Calu3 (cell line): ENCODE results near the gene PNKP. TPM values are rescaled to one million over a fixed set of nuclear protein-coding genes. Genes with fewer than 3 reads are reported as not detected.

Experiments used
- BruUV-seq: library from RNA; stranded (reverse); fragments of 400-500 nt; replicated peaks from 2 replicates; lab custom pipeline; 2021; lab: Mats Ljungman, UMichigan
- CTCF ChIA-PET: fragments of 300-600 bp; sonication (Branson Sonifier 250); formaldehyde crosslinking; loops from one replicate; lab custom pipeline; 2022; ENCODE audit warnings: antibody characterized with exemption; lab: Charles Lee
- DNase-seq: peaks from one replicate; pipeline ENCODE4 v3.0.0; 2022
- H3K27ac Mint-ChIP-seq: one replicate; pipeline ENCODE4 v1.8.0; 2022; ENCODE audit warnings: mixed read lengths; ENCODE audit not compliant: unreplicated experiment
- H3K27me3 Mint-ChIP-seq: one replicate; pipeline ENCODE4 v1.8.0; 2022; ENCODE audit warnings: mixed read lengths; ENCODE audit not compliant: unreplicated experiment
- H3K36me3 Mint-ChIP-seq: one replicate; pipeline ENCODE4 v1.8.0; 2022; ENCODE audit warnings: mild to moderate bottlenecking, moderate library complexity, mixed read lengths; ENCODE audit not compliant: insufficient read depth, unreplicated experiment
- H3K4me1 Mint-ChIP-seq: one replicate; pipeline ENCODE4 v1.8.0; 2022; ENCODE audit warnings: mild to moderate bottlenecking, low read depth, mixed read lengths; ENCODE audit not compliant: unreplicated experiment
- H3K4me3 Mint-ChIP-seq: one replicate; pipeline ENCODE4 v1.8.0; 2022; ENCODE audit warnings: mild to moderate bottlenecking, low read depth, moderate library complexity, mixed read lengths; ENCODE audit not compliant: unreplicated experiment
- H3K9me3 Mint-ChIP-seq: one replicate; pipeline ENCODE4 v1.8.0; 2022; ENCODE audit warnings: low read depth, mixed read lengths; ENCODE audit not compliant: unreplicated experiment
- CTCF ChIP-seq: fragments of 200-600 bp; IDR thresholded peaks from one replicate; pipeline ENCODE4 v1.8.0; 2022; ENCODE audit warnings: antibody characterized with exemption; ENCODE audit not compliant: unreplicated experiment
- intact Hi-C: fragments of 100-400 bp; cut with micrococcal nuclease; formaldehyde crosslinking; loops from one replicate; pipeline ENCODE4 v1.10.0; 2022; ENCODE audit not compliant: unreplicated experiment
- total RNA-seq: library from RNA; stranded (reverse); gene quantifications from 2 replicates; pipeline ENCODE4 v1.2.3, GENCODE V29; 2022

Gene PNKP
- total RNA-seq, 1 experiment from 2014 or later = 189 TPM

GRCh38 chr19:49852631-49853126, 14.7 kb downstream of the PNKP start:
- CTCF ChIA-PET = interaction anchor here (0.5 kb wide), 1 partner anchor 35 kb away, joined by 5 read pairs; no protein-coding TSS in a partner anchor
- no peak for DNase-seq
- peaks cover 36% of the 10 kb centered on the region for H3K4me1 Mint-ChIP-seq
- H3K27ac Mint-ChIP-seq = peak overlapping the region; percentile 89
- TSS peak; percentile 79 for BruUV-seq
- peaks cover 92% of the 10 kb centered on the region for H3K36me3 Mint-ChIP-seq
- H3K9me3 Mint-ChIP-seq = peaks cover 5% of the 10 kb centered on the region
- TF ChIP-seq CTCF = no peak
- no peaks in the 10 kb centered on the region for H3K27me3 Mint-ChIP-seq
- peak overlapping the region; percentile 85 for H3K4me3 Mint-ChIP-seq
- intact Hi-C loops = no loop called here

GRCh38 chr19:49851456-49852259, 15.7 kb downstream of the PNKP start:
- no peak for TF ChIP-seq CTCF
- intact Hi-C loops = no loop called here
- DNase-seq = peak; percentile 46
- H3K4me3 Mint-ChIP-seq = peak overlapping the region; percentile 85
- no TSS peak for BruUV-seq
- H3K9me3 Mint-ChIP-seq = peaks cover 5% of the 10 kb centered on the region
- CTCF ChIA-PET = no interaction called here
- H3K27me3 Mint-ChIP-seq = no peaks in the 10 kb centered on the region
- peaks cover 81% of the 10 kb centered on the region for H3K36me3 Mint-ChIP-seq
- H3K4me1 Mint-ChIP-seq = peaks cover 36% of the 10 kb centered on the region
- H3K27ac Mint-ChIP-seq = peak overlapping the region; percentile 89

DNA sequence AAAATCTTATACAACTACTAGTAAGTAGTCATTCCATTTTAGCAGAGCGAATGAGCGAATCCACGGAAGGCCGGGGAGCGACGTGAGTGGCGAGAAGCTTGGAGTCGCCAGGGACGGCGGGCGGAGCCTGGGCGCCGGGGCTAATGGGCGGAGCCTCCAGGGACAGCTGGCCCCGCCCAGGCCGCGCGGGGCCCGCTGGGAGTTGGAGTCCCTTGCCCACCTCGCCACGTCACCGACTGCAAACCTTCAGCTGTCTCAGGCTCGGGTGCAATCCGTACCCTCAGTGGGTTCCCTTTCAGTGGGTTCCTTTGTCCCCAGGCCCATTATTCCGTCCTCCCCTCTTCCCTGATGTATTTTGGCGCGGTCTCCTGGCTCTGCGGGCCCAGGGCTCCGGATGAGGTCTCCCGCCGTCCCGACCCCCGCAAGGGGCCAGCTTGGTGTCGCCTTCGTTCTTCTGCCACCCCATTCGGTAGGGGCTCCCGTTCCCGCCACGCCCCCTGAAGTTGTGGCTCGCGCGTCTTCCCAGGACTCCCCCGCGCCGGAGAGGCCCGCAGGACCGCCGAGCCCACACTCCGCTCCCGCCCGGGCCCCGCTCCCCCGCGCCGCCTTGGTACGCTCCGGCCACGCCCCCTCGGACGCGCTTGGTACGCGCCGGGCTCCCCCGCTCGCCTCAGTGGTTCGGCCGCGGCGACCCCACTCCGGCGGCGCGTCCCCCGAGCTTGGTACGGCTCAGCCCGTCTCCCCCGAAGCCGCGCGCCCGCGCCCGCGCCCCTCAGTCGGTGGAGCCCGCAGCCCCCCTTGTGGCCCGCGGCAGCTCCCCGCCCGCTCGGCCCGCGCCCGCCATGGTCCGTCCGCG, 16.7 kb downstream of the PNKP start, which contains the start of gene PTOV1:
TSS of gene PTOV1 (plus strand) at position 673 of the 856 bp plus-strand sequence.
- H3K27me3 Mint-ChIP-seq = no peaks in the 10 kb centered on the region
- peaks cover 5% of the 10 kb centered on the region for H3K9me3 Mint-ChIP-seq
- DNase-seq = peak; percentile 96
- intact Hi-C loops = no loop called here
- H3K4me1 Mint-ChIP-seq = peaks cover 36% of the 10 kb centered on the region
- no TSS peak for BruUV-seq
- no peak for TF ChIP-seq CTCF
- peaks cover 72% of the 10 kb centered on the region for H3K36me3 Mint-ChIP-seq
- CTCF ChIA-PET = interaction anchor here (0.6 to 2.0 kb wide), 4 partner anchors 12 to 643 kb away, joined by 3 to 9 read pairs (median 4); no protein-coding TSS in a partner anchor
- H3K27ac Mint-ChIP-seq = peak within 1 kb of the TSS; percentile 89
- peak within 1 kb of the TSS; percentile 85 for H3K4me3 Mint-ChIP-seq

- CTCF ChIA-PET = interaction anchor here (0.7 to 2.0 kb wide), 3 partner anchors 11 to 19 kb away, joined by 3 to 9 read pairs (median 4); no protein-coding TSS in a partner anchor
- peak overlapping the region; percentile 64 for H3K27ac Mint-ChIP-seq
- H3K4me1 Mint-ChIP-seq = peaks cover 36% of the 10 kb centered on the region
- intact Hi-C loops = no loop called here
- no peak for DNase-seq
- peaks cover 5% of the 10 kb centered on the region for H3K9me3 Mint-ChIP-seq
- no peaks in the 10 kb centered on the region for H3K27me3 Mint-ChIP-seq
- H3K36me3 Mint-ChIP-seq = peaks cover 66% of the 10 kb centered on the region
- no TSS peak for BruUV-seq
- no peak for TF ChIP-seq CTCF
- peak overlapping the region; percentile 85 for H3K4me3 Mint-ChIP-seq
These were observed 17.2 kb downstream of the PNKP start for GRCh38 chr19:49850221-49850486.
